Stimulated activated CD4-positive, alpha-beta T cell treated with anti-CD3 and anti-CD28 coated beads, Interleukin-1b, Interleukin-23, amount 100 ng/mL, for 24 hours (primary cell): ENCODE results near the gene USP53.
"Not testable (repeated sequence)": the region's sequence is repeated elsewhere in the genome, so short reads cannot be mapped to it uniquely, and the experiment has no call there.

Experiments
- DNase-seq, 4 experiments: peaks; one replicate each; pipeline ENCODE4 v3.0.0-alpha.2; 2020; ENCODE audit warnings: low read depth in 4 of 4, low spot score in 1 of 4

Gene USP53

GRCh38 chr4:119314356-119314755, 101.8 kb downstream of the USP53 start:
- DNase-seq, result no peak

- no peak for DNase-seq
These were observed 102.5 kb downstream of the USP53 start for GRCh38 chr4:119315036-119315435.

- no peak for DNase-seq
These were observed 105.5 kb downstream of the USP53 start for GRCh38 chr4:119317990-119318389.

GRCh38 chr4:119321921-119322687, 109.6 kb downstream of the USP53 start, which contains the start of gene FABP2:
TSS of gene FABP2 (minus strand) at chr4:119322138. CDS start at chr4:119322102, 36 bp downstream.
- no peak for DNase-seq

GRCh38 chr4:119328695-119329094, 116.2 kb downstream of the USP53 start:
- DNase-seq, result no peak

- DNase-seq, result no peak
These were observed 117.5 kb downstream of the USP53 start for GRCh38 chr4:119329835-119330620.

GRCh38 chr4:119336332-119336979, 123.9 kb downstream of the USP53 start:
- DNase-seq, result not testable (repeated sequence)

- DNase-seq, result no peak
These were observed 124.5 kb downstream of the USP53 start for GRCh38 chr4:119337010-119337409.

- DNase-seq, result not testable (repeated sequence)
These were observed 127.4 kb downstream of the USP53 start for GRCh38 chr4:119339895-119340294.

- not testable (repeated sequence) for DNase-seq
These were observed 130.8 kb downstream of the USP53 start for GRCh38 chr4:119343293-119343692.
